HG03520 (cell line): ENCODE data around the gene DOCK1.

Experiments used
- ATAC-seq: cut with Tn5 transposase; IDR thresholded peaks from one replicate; pipeline ENCODE4 v1.9.1; 2021; ENCODE audit warnings: mild to moderate bottlenecking, moderate library complexity; ENCODE audit not compliant: unreplicated experiment

The DOCK1 gene

DNA sequence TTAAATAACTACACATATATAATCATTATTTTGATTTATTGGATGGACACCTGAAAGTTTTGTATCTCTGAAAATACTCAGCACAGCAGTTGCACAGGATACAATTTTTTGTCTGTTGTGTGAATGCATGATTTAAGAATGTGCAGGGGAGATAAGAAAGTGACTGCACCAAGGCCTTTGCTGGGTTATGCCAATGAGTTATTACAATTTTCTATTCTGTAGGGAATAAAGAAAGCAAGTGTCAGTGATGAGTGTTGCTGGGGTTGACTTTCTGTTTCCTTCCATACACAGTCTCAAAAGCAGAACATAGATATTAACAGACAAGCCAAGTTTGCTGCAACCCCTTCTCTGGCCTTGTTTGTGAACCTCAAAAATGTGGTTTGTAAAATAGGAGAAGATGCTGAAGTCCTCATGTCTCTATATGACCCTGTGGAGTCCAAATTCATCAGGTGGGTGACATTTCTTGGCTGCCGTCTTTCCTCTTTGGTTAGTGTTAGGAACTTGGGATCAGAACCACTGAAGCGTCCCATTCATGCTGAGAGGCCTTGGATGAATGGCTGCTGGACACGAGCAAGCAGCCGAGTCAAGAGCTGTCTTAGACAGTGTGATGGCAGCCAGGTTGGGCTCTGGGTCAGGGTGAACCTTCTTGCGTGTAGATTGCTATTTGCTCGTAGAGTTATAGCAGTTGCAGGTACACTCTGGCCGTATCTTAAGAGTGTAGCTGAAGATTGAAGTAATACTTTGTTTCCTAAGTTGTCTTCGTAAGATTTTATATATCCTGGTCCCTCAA is 92.8 kb downstream of the DOCK1 start:
- ATAC-seq, result no peak

DNA sequence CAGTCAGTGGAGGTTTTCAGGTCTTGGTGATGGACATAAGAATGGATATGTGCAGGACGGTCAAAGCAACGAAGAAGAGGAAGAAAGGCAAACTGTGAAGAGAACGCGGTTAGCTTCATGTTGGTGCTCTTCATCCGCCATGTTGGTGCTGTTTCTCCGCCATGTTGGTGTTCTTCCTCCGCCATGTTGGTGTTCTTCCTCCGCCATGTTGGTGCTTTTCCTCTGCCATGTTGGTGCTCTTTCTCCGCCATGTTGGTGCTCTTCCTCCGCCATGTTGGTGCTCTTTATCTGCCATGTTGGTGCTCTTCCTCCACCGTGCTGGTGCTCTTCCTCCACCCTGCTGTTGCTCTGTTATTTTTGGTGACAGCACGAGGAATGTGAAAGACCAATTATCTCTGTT is 95.4 kb downstream of the DOCK1 start:
- ATAC-seq, result no peak

DNA sequence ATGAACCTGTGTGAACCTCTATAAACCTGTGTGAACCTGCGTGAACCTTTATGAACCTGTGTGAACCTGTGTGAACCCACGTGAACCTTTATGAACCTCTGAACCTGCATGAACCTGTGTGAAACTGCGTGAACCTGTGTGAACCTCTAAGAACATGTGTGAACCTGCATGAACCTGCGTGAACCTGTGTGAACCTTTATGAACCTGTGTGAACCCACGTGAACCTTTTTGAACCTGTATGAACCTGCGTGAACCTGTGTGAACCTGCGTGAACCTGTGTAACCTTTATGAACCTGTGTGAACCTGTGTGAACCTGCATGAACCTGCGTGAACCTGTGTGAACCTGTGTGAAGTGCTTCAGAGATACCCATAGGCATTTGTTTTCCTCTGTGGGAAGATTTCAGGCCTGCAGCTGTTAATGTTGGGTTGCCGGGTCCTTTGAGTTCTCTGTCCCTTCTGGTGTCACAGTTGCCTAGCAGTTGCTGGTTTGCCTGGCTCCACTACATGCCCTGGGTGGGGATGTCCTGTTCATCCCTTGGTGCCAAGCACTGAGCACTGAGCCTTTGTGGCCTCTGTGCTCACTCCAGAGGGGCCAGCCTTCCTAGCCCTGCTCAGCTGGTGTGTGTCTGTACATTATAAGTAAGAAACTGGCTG is 97.9 kb downstream of the DOCK1 start:
- no peak for ATAC-seq

DNA sequence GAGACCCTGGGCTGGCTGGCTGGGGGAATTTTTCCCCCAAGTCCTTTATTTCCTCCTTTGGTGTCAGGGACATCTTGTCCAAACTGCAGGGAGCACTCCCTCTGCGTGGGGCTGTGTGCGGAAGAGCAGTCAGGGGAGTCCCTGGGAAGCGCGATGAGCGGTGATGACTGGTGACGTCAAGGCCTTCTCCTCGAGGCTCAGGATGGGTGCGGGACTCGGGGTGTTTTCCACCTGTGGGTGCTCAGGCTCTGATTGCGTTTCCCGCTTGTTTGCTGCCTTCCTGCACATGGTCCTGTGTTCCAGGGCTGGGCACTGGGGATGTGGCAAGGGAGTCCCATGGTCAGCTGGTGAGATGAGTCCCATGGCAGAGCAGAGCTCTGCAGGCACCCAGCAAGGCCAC is 101.2 kb downstream of the DOCK1 start:
- ATAC-seq, result no peak

DNA sequence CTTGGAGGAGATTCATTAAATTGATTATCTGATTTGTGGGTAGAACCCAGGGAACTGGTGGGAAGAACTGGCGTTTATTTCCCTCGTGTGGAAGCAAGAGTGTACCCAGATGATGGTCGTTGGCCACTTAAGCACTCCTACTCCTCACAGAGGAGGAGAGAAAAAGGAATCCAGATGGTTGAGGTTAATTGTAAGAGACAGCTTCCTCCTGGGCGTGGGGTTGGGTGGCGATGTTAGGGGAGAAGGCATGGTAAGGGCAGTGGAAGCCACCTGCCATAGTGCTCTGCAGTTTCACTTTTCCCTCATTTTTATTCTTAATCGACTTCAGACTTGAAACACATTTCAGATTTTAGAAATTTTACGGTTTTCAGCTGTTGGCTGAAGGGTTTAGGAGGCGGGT is 104.1 kb downstream of the DOCK1 start:
- ATAC-seq, result no peak

DNA sequence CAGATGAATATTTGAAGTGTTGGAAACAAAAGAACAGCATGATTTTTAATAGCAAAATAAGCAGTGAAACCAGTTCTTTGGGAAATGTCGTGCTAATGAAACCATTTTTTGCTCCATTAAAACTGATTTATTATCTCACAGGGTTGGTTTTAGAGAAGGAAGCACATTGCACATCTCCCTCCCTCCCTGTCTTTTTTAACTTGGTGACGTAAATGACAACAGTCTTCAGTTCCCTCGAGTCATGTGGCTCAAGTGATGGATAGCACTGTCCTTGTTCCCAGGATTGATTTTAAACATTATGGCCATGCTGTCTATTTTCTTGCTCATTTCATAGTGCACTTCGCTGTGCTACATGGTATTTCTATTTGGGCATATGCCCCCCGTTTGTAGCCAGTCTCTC is 105.9 kb downstream of the DOCK1 start:
- ATAC-seq, result no peak

DNA sequence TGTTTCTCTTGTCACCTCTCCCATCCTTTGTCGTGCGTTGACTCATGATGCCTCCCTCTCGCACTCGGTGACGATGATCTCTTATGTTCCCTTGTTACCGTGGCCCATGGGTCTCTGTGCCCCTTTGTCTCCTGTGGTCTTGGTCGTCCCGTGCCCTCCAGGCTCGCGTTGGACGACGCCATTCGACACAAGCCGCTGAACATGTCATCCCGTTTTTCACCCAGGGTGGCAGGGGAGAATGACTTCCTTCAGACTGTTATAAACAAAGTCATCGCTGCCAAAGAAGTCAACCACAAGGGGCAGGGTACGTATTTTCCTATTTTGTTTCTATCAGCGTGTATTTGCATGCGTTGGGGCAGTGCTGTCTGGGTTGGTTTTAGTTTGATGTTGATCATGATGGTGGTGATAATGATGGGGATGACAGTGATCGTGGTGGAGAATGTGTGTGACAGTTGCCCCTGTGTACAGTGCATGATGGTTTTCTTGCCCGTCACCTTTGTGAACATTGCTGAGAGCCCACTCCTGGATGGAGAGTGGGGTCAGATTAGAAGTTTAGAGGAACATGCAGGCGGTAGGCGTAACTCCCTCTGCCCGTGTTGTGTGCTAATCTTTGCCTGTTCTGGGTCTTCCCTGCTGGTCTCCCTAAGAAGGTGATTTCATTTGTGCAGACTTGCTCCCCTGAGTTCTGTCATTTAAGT is 107.0 kb downstream of the DOCK1 start:
- ATAC-seq, result no peak

DNA sequence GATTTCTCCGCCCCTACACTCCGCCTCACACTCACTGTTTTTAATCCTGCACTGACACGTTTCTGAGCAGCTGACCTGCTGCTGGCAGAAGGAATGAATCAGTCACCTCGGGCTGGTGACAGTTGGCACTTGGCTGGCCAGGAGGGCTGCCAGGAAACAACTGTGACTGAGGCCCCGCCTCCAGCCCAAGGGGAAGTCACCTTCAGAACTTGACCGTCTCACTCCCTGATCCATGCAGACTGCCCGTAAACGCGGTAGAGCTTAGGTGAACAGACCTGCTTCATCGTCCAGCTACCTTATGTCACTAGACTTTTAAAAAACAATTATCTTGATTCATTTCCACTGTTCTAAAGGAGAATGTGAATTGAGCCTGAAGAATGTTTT is 107.5 kb downstream of the DOCK1 start:
- ATAC-seq, result no peak

DNA sequence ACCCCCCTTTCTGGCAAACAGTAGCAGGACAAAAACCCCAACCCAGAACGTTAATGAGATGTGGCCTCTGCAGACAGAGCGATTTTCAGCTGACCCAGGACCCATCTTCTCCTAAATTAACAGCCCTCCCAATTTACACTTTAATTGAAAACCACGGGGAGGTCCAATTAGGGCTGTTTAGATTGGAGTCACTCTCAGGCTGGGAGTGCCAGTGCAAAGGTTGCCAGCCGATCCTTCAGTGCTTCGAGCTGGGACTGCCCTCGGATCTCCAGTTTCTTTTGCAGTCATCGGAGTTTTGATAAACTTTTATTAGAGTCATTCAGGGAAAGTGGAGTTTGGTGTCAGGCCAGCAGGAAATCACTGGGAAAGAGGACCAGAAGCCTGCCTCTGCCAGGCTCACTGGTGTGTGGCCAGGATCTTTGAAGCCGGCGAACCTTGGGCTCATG is 108.0 kb downstream of the DOCK1 start:
- ATAC-seq, result no peak

DNA sequence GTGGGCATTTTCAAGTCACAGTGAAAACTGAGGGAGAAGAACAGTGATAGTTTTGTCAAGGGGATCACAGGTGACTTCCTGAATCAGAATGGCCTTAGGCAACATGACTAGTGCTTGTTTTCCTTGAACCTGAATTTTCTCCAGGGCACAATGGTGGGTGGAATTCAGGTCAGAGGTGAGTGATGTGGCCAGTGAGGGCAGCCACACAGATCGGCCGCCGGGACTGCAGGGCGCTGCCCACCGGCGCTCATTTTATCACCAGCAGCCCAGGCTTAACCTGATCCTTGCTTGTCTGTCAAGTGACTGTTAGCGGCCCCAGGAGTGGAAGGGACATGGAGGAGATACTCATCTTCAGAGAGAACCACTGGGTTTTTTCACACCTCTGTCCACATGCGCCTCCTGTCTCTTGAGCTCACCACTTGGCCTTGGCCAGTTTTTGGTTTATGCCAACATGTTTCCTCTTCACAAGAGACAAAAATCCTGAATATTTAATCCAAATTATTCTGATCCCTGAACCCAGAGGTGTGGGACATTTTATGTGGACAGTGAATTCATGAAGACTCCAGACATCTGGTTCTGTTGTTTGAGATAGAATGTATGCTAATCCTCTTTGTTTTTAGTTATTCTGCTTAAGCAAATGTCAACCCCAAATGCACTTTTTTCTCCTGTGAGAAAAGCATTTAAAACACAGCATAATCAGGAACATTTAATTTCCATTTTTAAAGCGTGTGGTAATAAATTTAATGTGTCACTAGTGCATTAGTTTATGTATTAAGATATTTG is 108.7 kb downstream of the DOCK1 start:
- no peak for ATAC-seq

DNA sequence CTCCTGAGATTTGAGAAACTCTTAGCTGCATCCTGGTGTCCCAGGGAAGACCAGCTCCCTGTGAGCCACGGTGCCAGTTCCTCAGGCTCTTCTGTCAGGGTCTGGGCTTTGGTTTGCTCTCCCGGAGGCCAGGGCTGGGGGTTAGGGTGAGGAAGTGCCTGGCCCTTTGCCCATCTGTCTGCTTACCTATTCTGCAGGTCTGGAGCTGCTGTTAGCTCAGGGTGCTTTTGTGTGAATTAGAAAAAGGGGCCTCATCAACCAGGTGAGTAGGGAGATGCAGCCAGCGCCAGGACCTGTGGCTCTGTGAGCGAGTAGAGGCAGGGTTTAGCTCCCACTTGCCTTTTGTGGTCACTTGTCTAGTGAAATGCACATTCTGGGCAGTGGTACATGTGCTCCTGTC is 109.4 kb downstream of the DOCK1 start:
- no peak for ATAC-seq

DNA sequence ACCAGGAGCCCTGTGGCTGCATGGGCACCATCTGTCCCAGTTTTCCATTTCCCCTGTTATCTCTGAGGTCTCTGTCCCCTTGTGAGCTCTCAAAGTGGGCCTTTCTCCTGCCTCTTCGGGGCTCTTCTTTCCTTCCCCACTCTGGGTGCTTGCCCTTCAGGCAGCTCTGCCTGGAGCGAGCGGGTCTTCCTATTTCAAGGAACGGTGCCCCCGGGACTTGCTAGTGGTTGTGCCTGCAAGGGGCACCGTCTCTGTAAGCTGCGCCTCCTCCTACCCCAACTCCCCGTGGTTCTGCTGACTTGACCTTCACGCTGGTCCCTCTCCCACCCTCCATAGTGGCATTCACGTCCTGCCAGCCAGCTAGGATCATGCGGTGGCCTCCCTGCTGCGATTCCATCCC is 110.1 kb downstream of the DOCK1 start:
- ATAC-seq, result no peak

DNA sequence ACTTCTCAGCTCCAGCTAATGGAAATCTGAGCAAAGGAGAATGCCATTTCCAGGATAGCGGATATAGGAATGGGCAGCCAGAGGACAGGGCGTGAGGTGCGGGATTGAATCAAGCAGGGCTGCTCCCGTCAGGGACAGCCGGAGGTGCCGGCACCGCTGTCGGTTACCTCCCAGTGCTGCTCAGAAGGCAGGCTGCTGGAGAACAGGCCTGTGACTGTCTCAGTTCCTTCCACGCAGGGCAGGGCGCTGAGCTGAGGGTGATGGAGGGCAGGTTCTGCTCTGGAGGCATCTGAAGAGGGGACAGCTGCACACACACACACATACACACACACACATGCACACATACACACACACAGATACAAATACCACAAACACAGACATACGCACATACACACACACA is 111.1 kb downstream of the DOCK1 start:
- ATAC-seq, result no peak

DNA sequence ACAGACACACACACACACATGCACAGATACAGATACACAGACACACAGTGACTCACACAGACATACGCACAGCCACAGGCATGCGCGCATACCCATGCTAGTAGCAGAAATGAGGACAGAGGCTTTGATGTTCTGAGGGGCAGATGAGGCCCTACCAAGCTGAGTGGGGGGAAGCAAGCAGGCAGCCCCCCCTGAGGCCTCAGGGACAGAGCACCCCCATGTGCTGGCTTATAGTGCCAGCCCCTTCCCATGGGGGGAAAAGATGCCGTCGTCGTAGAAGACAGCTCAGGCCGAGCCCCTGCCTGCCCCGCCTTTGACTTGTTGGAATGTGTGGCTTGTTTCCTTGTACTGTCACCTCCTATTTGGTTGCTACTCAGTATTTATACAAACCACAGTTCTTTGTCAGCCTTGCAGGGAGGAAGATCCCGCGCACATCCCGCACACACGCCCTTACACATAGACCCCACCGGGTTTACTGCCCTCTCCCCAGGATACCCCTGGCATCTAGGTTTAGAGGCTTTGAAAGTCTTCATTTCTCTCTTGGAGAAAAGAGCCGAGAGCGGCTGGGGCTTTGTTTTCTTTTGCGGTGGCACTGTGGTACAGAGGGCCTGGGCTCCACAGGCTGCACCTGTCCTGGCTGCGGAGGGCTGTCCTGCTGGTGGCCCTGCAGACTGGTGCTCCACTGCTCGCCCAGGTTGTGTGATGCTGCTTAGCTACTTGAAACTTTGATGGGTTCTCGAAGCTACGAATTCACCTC is 112.5 kb downstream of the DOCK1 start:
- ATAC-seq, result no peak

DNA sequence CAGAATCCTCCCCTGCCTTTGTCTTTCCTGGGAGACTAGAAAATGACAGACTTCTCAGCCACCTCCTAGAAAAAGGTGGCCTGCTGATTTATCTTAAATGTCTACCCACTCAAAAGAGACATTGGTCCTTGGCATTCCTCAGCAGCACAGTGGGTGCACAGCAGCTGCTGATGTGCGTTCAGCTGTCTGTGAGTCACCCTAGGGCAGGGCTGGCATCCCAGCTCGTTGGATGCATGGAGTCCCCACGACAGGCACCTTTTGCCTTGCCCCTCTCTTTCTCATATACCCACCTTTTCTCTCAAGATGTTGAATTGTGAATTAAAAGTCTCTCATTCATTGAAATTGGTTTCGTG is 113.0 kb downstream of the DOCK1 start:
- no peak for ATAC-seq

DNA sequence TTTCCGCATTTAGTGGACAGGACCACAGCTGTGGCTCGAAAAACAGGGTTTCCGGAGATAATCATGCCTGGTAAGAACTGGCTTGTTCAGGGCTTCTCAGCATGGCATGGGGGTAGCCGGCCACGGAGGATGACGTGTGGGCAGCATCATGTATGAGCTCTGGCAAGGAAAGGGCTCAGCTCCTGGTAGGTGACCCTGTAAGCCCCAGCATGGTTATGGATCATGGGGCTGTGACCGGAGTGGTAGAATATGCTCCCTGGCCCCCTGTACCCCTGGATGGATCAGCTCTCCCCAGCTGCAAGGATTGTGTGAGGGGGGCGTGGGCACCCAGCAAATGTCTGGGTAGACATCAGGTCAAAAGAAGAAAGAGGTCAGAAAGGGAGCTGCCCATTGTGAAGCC is 113.5 kb downstream of the DOCK1 start:
- no peak for ATAC-seq

DNA sequence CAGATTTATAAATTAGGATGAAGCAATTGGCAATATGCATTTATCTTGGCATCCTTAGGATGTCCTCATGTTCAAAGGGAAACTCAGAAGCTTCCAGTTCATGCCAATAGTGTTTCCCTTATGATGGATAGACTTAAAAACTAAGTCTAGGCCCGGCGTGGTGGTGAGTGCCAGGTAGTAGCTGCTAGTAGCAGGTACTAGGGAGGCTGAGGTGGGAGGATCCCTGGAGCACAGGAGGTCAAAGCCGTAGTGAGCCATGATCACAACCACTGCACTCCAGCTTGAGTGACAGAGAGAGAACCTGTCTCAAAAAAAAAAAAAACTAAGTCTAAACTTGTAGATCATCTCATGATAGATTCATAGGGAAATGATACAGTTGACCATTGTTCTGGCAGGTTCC is 115.0 kb downstream of the DOCK1 start:
- no peak for ATAC-seq

DNA sequence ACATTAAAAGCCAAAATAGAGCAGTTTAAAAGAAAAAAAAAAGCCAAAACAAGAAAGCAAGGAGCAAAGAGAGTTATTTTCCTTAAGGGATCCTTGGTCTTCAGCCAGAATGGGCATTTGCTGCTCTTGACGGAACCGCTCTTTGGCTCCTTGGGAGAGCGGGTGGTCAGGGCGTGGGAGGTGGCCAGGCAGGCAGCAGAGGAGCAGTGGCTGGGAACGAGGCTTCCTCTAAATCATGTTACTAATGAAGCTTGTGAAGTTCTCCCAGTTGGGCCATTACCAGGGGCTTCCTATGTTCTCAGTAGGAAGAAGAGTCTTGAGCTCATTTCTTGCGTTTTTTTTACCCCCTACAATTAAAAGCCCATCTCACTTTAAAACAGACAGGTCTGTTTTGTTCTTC is 116.6 kb downstream of the DOCK1 start:
- ATAC-seq, result no peak

DNA sequence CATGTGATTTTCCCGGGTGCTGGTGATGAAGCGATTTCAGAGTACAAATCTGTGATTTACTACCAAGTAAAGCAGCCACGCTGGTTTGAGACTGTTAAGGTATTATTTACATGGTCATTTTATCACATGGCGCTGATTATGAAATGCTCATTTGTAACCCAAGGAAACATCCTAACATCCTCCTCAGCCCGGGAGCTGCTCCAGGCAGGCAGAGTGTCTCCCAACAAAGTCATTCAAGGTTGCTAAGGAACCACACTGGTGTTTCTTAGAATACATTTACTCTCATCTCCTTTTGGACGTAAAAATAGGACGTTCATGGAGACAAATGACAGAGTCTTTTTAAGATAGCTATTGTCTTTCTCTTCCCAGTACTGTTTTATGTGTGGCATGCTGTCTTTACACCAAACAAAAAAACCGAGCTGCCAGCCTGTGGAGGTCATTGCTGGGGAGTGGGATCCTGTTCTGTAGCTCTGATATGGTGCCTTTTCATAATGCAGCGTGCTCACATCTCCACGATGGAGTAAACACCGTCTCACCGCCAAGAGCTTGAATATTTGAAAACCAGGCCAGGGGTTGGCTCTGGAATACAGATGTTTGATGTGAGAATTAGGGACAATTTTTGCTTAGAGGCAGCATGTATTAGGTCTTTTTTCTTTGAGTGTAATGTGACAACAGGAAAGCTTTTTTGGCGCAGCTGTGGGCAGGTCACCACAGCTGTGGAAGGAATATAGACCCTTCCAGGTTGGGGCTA is 119.6 kb downstream of the DOCK1 start:
- ATAC-seq, result no peak

DNA sequence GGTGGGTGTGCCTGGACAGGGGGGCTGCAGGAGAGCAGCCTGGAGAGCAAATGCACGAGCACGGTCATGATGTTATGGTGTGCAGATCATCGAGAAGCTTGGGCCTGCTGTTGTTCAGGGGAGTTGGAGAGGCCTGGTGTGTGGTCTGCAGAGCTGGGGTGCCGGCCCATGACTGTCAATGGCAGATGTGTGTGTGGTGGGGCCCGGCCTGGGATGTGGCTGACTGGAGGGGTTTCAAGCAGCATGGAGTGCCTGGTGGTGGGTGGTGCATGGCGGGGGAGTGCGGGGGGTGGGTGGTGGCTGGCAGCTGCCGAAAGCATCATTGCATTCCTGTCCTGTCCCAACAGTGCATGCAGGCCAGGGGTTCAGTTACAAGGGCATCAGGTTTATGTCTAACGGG is 122.6 kb downstream of the DOCK1 start:
- no peak for ATAC-seq
